Measurements from ENCODE around the gene TEX30. TPM values are rescaled to one million over a fixed set of nuclear protein-coding genes. Genes with fewer than 3 reads are reported as not detected.

Gene TEX30
- total and polyA plus RNA-seq, 2 of the 4 experiments (the other 2 are of a cell fraction): 8.1 to 10.4 TPM

GRCh38 chr13:102805680-102806079, 32.1 kb upstream of the TEX30 start:
- Histone ChIP-seq H3K9me3 (ENCODE audit: control insufficient read depth, insufficient read depth, low read length) (0 out of 2 replicates have a peak, but pooled peaks cover under 1% of the 10 kb centered on the region), H2AK5ac (ENCODE audit: low read depth, low read length) (no peak overlapping the region), H3K36me3 (ENCODE audit: control insufficient read depth, insufficient read depth, low read length) (peaks cover 2% of the 10 kb centered on the region; the same call in 1 of the 2 replicates), H3K23ac (ENCODE audit: low read depth, low read length) (no peak overlapping the region), H4K8ac (ENCODE audit: low read depth in 2 of 2, low read length in 2 of 2) (no peak overlapping the region), H3K4me1 (ENCODE audit: control insufficient read depth, insufficient read depth, low read length) (0 out of 2 replicates have a peak, but pooled peaks cover 3% of the 10 kb centered on the region), H3K4me2 (ENCODE audit: low read depth, low read length) (no peak overlapping the region), H3K56ac (ENCODE audit: extremely low read depth, insufficient read depth, low read length) (no peak overlapping the region), H3K14ac (replicated peaks; ENCODE audit: low read depth, low read length) (no peak overlapping the region), H4K5ac (ENCODE audit: low read depth, low read length) (no peak overlapping the region), H3K4ac (ENCODE audit: low read depth, low read length) (no peak overlapping the region), H2BK20ac (ENCODE audit: low read depth, low read length) (no peak overlapping the region), H3K27ac (ENCODE audit: insufficient read depth, low read length) (no peak overlapping the region), H3K27me3 (ENCODE audit: control insufficient read depth, insufficient read depth, low read length) (no peaks in the 10 kb centered on the region), H3K9me1 (ENCODE audit: insufficient read depth, low read length) (0 out of 2 replicates have a peak, but pooled peaks cover 6% of the 10 kb centered on the region), H3K79me1 (ENCODE audit: low read depth in 1 of 2, low read length in 2 of 2) (peaks cover 33 to 47% of the 10 kb centered on the region in 2 experiments), H2AK9ac (replicated peaks; ENCODE audit: low read depth, low read length, poor library complexity) (no peak overlapping the region), H3K9ac (ENCODE audit: low read depth, low read length) (no peak overlapping the region), H3K18ac (ENCODE audit: low read depth, low read length) (no peak overlapping the region), H2BK5ac (ENCODE audit: low read depth, low read length, poor library complexity, severe bottlenecking) (no peak overlapping the region), H3K4me3 (ENCODE audit: insufficient read depth, low read depth, low read length) (no peak overlapping the region), H2BK15ac (ENCODE audit: low read depth, low read length) (no peak overlapping the region), H2AFZ (replicated peaks; ENCODE audit: low read length, poor library complexity) (no peak overlapping the region), H4K20me1 (ENCODE audit: insufficient read depth, low read length) (peaks cover 4% of the 10 kb centered on the region; the same call in 1 of the 2 replicates), H2BK120ac (ENCODE audit: low read depth, low read length) (no peak overlapping the region), H4K91ac (ENCODE audit: insufficient read depth, low read depth, low read length) (no peak overlapping the region)
- DNase-seq: no peak
- in situ Hi-C loops (cut with MboI; ENCODE audit: low sequenced_read_pairs): no loop called here
- no peak for ATAC-seq (ENCODE audit: low read depth)
- dilution Hi-C loops (cut with HindIII; ENCODE audit: low sequenced_read_pairs, unreplicated experiment): no loop called here
- TF ChIP-seq ELK1 (IDR thresholded peaks at IDR 0.05; ENCODE audit: borderline replicate concordance, low read depth, low read length) (no peak), CHD1 (IDR thresholded peaks at IDR 0.05; ENCODE audit: low read depth, low read length) (no peak), BHLHE40 (IDR thresholded peaks at IDR 0.05; ENCODE audit: low read depth, low read length) (no peak), RAD21 (IDR thresholded peaks at IDR 0.05; ENCODE audit: low read length) (no peak), SMC3 (IDR thresholded peaks at IDR 0.05; ENCODE audit: low read depth, low read length) (no peak), POLR2A (IDR thresholded peaks at IDR 0.05; ENCODE audit: low read depth, low read length) (no peak), CTCF (conservative IDR thresholded peaks at IDR 0.05; ENCODE audit: low read depth, low read length) (no peak), USF2 (IDR thresholded peaks at IDR 0.05; ENCODE audit: low read depth, low read length) (no peak), RFX5 (IDR thresholded peaks at IDR 0.05; ENCODE audit: low read depth, low read length) (no peak), CEBPB (IDR thresholded peaks at IDR 0.05; ENCODE audit: low read depth, low read length) (no peak), RCOR1 (IDR thresholded peaks at IDR 0.05; ENCODE audit: insufficient replicate concordance, low read length) (no peak), NFE2L2 (IDR thresholded peaks at IDR 0.05; ENCODE audit: low read depth, low read length) (no peak), MXI1 (IDR thresholded peaks at IDR 0.05; ENCODE audit: borderline replicate concordance, low read depth, low read length) (no peak), MAZ (IDR thresholded peaks at IDR 0.05; ENCODE audit: borderline replicate concordance, low read depth, low read length) (no peak), FOS (IDR thresholded peaks at IDR 0.05; ENCODE audit: low read depth, low read length) (no peak), MAFK (IDR thresholded peaks at IDR 0.05; ENCODE audit: low read depth, low read length) (no peak)
- BruUV-seq (replicated peaks): no TSS peak
- WGBS, 2 experiments (ENCODE audit: extremely low coverage in 2 of 2, insufficient read length in 1 of 2): no CpG with 5 or more reads among the region's 3 CpGs
- intact Hi-C loops (cut with micrococcal nuclease): no loop called here
- ChIA-PET CTCF (no interaction called here), POLR2A (ENCODE audit: unreplicated experiment) (no interaction called here)
